ENCODE measurements around the gene DOCK8. TPM values are rescaled to one million over a fixed set of nuclear protein-coding genes. Genes with fewer than 3 reads are reported as not detected.

The DOCK8 gene
- total and polyA plus RNA-seq, 2 of the 4 experiments (the other 2 are of a cell fraction): not detected

GRCh38 chr9:343773-344172 lies 129.1 kb downstream of the DOCK8 start:
- no peak for ATAC-seq (ENCODE audit: low read depth)
- H2BK5ac ChIP-seq (ENCODE audit: low read depth, low read length, poor library complexity, severe bottlenecking): no peak overlapping the region
- no peak overlapping the region for H3K9ac ChIP-seq (ENCODE audit: low read depth, low read length)
- H3K27me3 ChIP-seq (ENCODE audit: control insufficient read depth, insufficient read depth, low read length): peaks cover 10% of the 10 kb centered on the region
- H3K9me3 ChIP-seq (ENCODE audit: control insufficient read depth, insufficient read depth, low read length): no peaks in the 10 kb centered on the region
- no peak overlapping the region for H3K4ac ChIP-seq (ENCODE audit: low read depth, low read length)
- H3K36me3 ChIP-seq (ENCODE audit: control insufficient read depth, insufficient read depth, low read length): no peaks in the 10 kb centered on the region
- no peak overlapping the region for H4K8ac ChIP-seq (ENCODE audit: low read depth in 2 of 2, low read length in 2 of 2)
- in situ Hi-C loops (cut with MboI; ENCODE audit: low sequenced_read_pairs): no loop called here
- POLR2A ChIA-PET (ENCODE audit: unreplicated experiment): no interaction called here
- H3K27ac ChIP-seq (ENCODE audit: insufficient read depth, low read length): no peak overlapping the region
- no peak overlapping the region for H2BK20ac ChIP-seq (ENCODE audit: low read depth, low read length)
- H3K4me1 ChIP-seq (ENCODE audit: control insufficient read depth, insufficient read depth, low read length): no peaks in the 10 kb centered on the region
- H3K14ac ChIP-seq (replicated peaks; ENCODE audit: low read depth, low read length): no peak overlapping the region
- no peak for DNase-seq
- H4K91ac ChIP-seq (ENCODE audit: insufficient read depth, low read depth, low read length): no peak overlapping the region
- no peak overlapping the region for H2AFZ ChIP-seq (replicated peaks; ENCODE audit: low read length, poor library complexity)
- no peak overlapping the region for H2AK9ac ChIP-seq (replicated peaks; ENCODE audit: low read depth, low read length, poor library complexity)
- no peak for TF ChIP-seq FOS (IDR thresholded peaks at IDR 0.05; ENCODE audit: low read depth, low read length)
- no peak for TF ChIP-seq USF2 (IDR thresholded peaks at IDR 0.05; ENCODE audit: low read depth, low read length)
- no peak for TF ChIP-seq RFX5 (IDR thresholded peaks at IDR 0.05; ENCODE audit: low read depth, low read length)
- no peak for TF ChIP-seq NFE2L2 (IDR thresholded peaks at IDR 0.05; ENCODE audit: low read depth, low read length)
- no peak for TF ChIP-seq POLR2A (IDR thresholded peaks at IDR 0.05; ENCODE audit: low read depth, low read length)
- TF ChIP-seq RAD21 (IDR thresholded peaks at IDR 0.05; ENCODE audit: low read length): no peak
- TF ChIP-seq MAFK (IDR thresholded peaks at IDR 0.05; ENCODE audit: low read depth, low read length): no peak
- TF ChIP-seq BHLHE40 (IDR thresholded peaks at IDR 0.05; ENCODE audit: low read depth, low read length): no peak
- no peak for TF ChIP-seq SMC3 (IDR thresholded peaks at IDR 0.05; ENCODE audit: low read depth, low read length)
- no peak for TF ChIP-seq ELK1 (IDR thresholded peaks at IDR 0.05; ENCODE audit: borderline replicate concordance, low read depth, low read length)
- no peak for TF ChIP-seq CTCF (conservative IDR thresholded peaks at IDR 0.05; ENCODE audit: low read depth, low read length)
- no peak for TF ChIP-seq CEBPB (IDR thresholded peaks at IDR 0.05; ENCODE audit: low read depth, low read length)
- BruUV-seq (replicated peaks): no TSS peak
- no peaks in the 10 kb centered on the region for H3K79me1 ChIP-seq (ENCODE audit: low read depth in 1 of 2, low read length in 2 of 2)
- intact Hi-C loops (cut with micrococcal nuclease): no loop called here
- no peak overlapping the region for H3K56ac ChIP-seq (ENCODE audit: extremely low read depth, insufficient read depth, low read length)
- H4K20me1 ChIP-seq (ENCODE audit: insufficient read depth, low read length): no peaks in the 10 kb centered on the region
- no peak overlapping the region for H2AK5ac ChIP-seq (ENCODE audit: low read depth, low read length)
- CTCF ChIA-PET: no interaction called here
- H3K4me3 ChIP-seq (ENCODE audit: insufficient read depth, low read depth, low read length): no peak overlapping the region
- no peak overlapping the region for H3K18ac ChIP-seq (ENCODE audit: low read depth, low read length)
- dilution Hi-C loops (cut with HindIII; ENCODE audit: low sequenced_read_pairs, unreplicated experiment): no loop called here
- H2BK120ac ChIP-seq (ENCODE audit: low read depth, low read length): no peak overlapping the region
- H4K5ac ChIP-seq (ENCODE audit: low read depth, low read length): no peak overlapping the region
- H2BK15ac ChIP-seq (ENCODE audit: low read depth, low read length): no peak overlapping the region
- H3K9me1 ChIP-seq (ENCODE audit: insufficient read depth, low read length): no peaks in the 10 kb centered on the region
- WGBS, 2 experiments (ENCODE audit: extremely low coverage in 2 of 2, insufficient read length in 1 of 2): no CpG with 5 or more reads among the region's 4 CpGs
- no peak overlapping the region for H3K23ac ChIP-seq (ENCODE audit: low read depth, low read length)
- no peak overlapping the region for H3K4me2 ChIP-seq (ENCODE audit: low read depth, low read length)
